Measurements from ENCODE around the gene FASTKD3. TPM values are rescaled to one million over a fixed set of nuclear protein-coding genes. Genes with fewer than 3 reads are reported as not detected.
"Not testable (repeated sequence)": the region's sequence is repeated elsewhere in the genome, so short reads cannot be mapped to it uniquely, and the experiment has no call there.

Gene FASTKD3
- total RNA-seq, 2 experiments from 2014 or later = 12.9 to 15.1 TPM

- H3K9me3 ChIP-seq (ENCODE audit: low read length) = no peaks in the 10 kb centered on the region
- ChIA-PET CTCF (ENCODE audit: unreplicated experiment) (no interaction called here), POLR2A (interaction anchor here (1.2 kb wide), 1 partner anchor 13 kb away, joined by 3 read pairs; no protein-coding TSS in a partner anchor)
- intact Hi-C loops (cut with micrococcal nuclease; ENCODE audit: unreplicated experiment) = no loop called here
- TF ChIP-seq EZH2phosphoT487 (IDR thresholded peaks at IDR 0.05; ENCODE audit: borderline replicate concordance, low read depth, low read length) = no peak
- TF ChIP-seq, protein P1, sequence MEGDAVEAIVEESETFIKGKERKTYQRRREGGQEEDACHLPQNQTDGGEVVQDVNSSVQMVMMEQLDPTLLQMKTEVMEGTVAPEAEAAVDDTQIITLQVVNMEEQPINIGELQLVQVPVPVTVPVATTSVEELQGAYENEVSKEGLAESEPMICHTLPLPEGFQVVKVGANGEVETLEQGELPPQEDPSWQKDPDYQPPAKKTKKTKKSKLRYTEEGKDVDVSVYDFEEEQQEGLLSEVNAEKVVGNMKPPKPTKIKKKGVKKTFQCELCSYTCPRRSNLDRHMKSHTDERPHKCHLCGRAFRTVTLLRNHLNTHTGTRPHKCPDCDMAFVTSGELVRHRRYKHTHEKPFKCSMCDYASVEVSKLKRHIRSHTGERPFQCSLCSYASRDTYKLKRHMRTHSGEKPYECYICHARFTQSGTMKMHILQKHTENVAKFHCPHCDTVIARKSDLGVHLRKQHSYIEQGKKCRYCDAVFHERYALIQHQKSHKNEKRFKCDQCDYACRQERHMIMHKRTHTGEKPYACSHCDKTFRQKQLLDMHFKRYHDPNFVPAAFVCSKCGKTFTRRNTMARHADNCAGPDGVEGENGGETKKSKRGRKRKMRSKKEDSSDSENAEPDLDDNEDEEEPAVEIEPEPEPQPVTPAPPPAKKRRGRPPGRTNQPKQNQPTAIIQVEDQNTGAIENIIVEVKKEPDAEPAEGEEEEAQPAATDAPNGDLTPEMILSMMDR (conservative IDR thresholded peaks at IDR 0.05; ENCODE audit: low read length) = no peak
- H4K20me1 ChIP-seq (ENCODE audit: insufficient read depth, low read length) = no peaks in the 10 kb centered on the region
- H3K4me1 ChIP-seq (ENCODE audit: insufficient read depth, low read length, poor library complexity, severe bottlenecking) = no peaks in the 10 kb centered on the region
- no peak overlapping the region for H3K4me3 ChIP-seq (ENCODE audit: low read depth, low read length, poor library complexity, severe bottlenecking)
- H3K27ac ChIP-seq (ENCODE audit: low read depth, low read length, poor library complexity, severe bottlenecking) = no peak overlapping the region
- no TSS peak for BruUV-seq (replicated peaks)
- no peak overlapping the region for H3K4me2 ChIP-seq (ENCODE audit: low read length)
- H3K36me3 ChIP-seq (ENCODE audit: insufficient read depth, low read length) = no peaks in the 10 kb centered on the region; the same call in 1 of the 2 replicates
- H3K79me2 ChIP-seq (ENCODE audit: insufficient read depth, low read depth, low read length) = no peaks in the 10 kb centered on the region
- DNase-seq (ENCODE audit: low spot score) = no peak
- no peak overlapping the region for H2AFZ ChIP-seq (ENCODE audit: low read length)
- no peaks in the 10 kb centered on the region; the same call in 1 of the 2 replicates for H3K9me2 ChIP-seq (ENCODE audit: insufficient read depth, low read length)
Observed at GRCh38 chr5:7916171-7916804, 47.5 kb upstream of the FASTKD3 start.

DNA sequence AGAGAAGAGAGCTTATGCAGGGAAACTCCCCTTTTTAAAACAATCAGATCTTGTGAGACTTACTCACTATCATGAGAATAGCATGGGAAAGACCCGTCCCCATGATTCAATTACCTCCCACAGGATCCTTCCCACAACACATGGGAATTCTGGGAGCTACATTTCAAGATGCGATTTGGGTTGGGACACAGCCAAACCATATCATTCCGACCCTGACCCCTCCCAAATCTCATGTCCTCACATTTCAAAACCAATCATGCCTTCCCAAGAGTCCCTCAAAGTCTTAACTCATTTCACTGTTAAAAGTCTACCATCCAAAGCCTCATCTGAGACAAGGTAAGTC lies 42.6 kb upstream of the FASTKD3 start:
- CTCF ChIA-PET (ENCODE audit: unreplicated experiment); BruUV-seq (replicated peaks); H3K27ac ChIP-seq (ENCODE audit: low read depth, low read length, poor library complexity, severe bottlenecking); POLR2A ChIA-PET; intact Hi-C loops (cut with micrococcal nuclease; ENCODE audit: unreplicated experiment); H3K4me2 ChIP-seq (ENCODE audit: low read length); DNase-seq (ENCODE audit: low spot score); H3K79me2 ChIP-seq (ENCODE audit: insufficient read depth, low read depth, low read length); H2AFZ ChIP-seq (ENCODE audit: low read length); H3K9me2 ChIP-seq (ENCODE audit: insufficient read depth, low read length); H3K4me1 ChIP-seq (ENCODE audit: insufficient read depth, low read length, poor library complexity, severe bottlenecking); H4K20me1 ChIP-seq (ENCODE audit: insufficient read depth, low read length); H3K4me3 ChIP-seq (ENCODE audit: low read depth, low read length, poor library complexity, severe bottlenecking): not testable (repeated sequence)
- Histone ChIP-seq H3K36me3 (ENCODE audit: insufficient read depth, low read length) (peaks cover 34% of the 10 kb centered on the region), H3K9me3 (ENCODE audit: low read length) (peaks cover 19% of the 10 kb centered on the region; the same call in 1 of the 2 replicates)

DNA sequence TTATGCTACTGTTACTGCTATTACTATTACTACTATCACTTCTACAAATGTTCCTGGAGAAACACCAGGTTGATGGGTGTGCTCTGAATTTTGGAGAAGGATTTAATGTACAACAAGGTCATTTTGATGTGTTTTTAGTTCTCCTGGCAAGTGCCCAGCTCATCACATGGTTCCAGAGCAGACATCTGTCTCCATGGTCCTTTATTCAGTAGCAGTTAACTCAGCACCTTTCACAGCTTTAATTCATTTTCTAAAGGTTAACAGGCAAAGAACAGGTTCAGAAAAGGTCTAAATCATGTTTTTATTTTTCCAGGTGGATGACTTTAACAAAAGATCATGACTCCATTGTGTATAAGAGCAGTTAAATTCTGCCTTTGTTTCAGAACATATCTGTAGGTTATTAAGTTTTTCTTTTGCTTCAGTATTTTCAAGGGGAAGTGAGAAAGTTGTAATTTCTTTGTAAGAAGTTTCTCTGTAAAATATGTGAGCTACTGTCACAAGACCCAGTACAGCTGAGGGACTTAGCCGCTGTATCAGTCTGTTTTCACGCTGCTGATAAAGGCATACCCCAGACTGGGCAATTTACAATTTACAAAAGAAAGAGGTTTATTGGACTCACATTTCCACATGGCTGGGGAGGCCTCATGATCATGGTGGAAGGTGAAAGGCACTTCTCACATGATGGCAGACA lies 42.1 kb upstream of the FASTKD3 start:
- intact Hi-C loops (cut with micrococcal nuclease; ENCODE audit: unreplicated experiment) = no loop called here
- Histone ChIP-seq H3K79me2 (ENCODE audit: insufficient read depth, low read depth, low read length) (no peaks in the 10 kb centered on the region), H3K4me2 (ENCODE audit: low read length) (no peak overlapping the region), H2AFZ (ENCODE audit: low read length) (no peak overlapping the region), H3K9me3 (ENCODE audit: low read length) (peaks cover 19% of the 10 kb centered on the region; the same call in 1 of the 2 replicates), H3K27ac (ENCODE audit: low read depth, low read length, poor library complexity, severe bottlenecking) (no peak overlapping the region), H3K4me1 (ENCODE audit: insufficient read depth, low read length, poor library complexity, severe bottlenecking) (no peaks in the 10 kb centered on the region), H3K9me2 (ENCODE audit: insufficient read depth, low read length) (no peaks in the 10 kb centered on the region), H4K20me1 (ENCODE audit: insufficient read depth, low read length) (no peaks in the 10 kb centered on the region), H3K4me3 (ENCODE audit: low read depth, low read length, poor library complexity, severe bottlenecking) (no peak overlapping the region), H3K36me3 (ENCODE audit: insufficient read depth, low read length) (peaks cover 39% of the 10 kb centered on the region)
- ChIA-PET POLR2A (interaction anchor here (0.6 to 1.5 kb wide), 2 partner anchors 11 to 25 kb away, joined by 3 to 4 read pairs; no protein-coding TSS in a partner anchor), CTCF (ENCODE audit: unreplicated experiment) (no interaction called here)
- DNase-seq (ENCODE audit: low spot score) = no peak
- TF ChIP-seq EZH2phosphoT487 (IDR thresholded peaks at IDR 0.05; ENCODE audit: borderline replicate concordance, low read depth, low read length) = no peak
- TF ChIP-seq, protein P1 (conservative IDR thresholded peaks at IDR 0.05; ENCODE audit: low read length) = no peak
- BruUV-seq (replicated peaks) = no TSS peak

Data from OCI-LY7 (cell line).